HEK293 (cell line): Measurements from ENCODE around the gene PHYKPL.
"Not testable (repeated sequence)": the region's sequence is repeated elsewhere in the genome, so short reads cannot be mapped to it uniquely, and the experiment has no call there.

ENCODE experiments used
- CTCF ChIA-PET: fragments of 350-600 bp; formaldehyde crosslinking; extraction: SDS; loops from one replicate; lab custom pipeline; 2021; ENCODE audit warnings: antibody characterized with exemption; lab: Yijun Ruan, JAX
- POLR2A ChIA-PET: fragments of 300-600 bp; formaldehyde crosslinking; extraction: SDS; loops from one replicate; lab custom pipeline; 2020; ENCODE audit warnings: antibody characterized with exemption, inconsistent platforms; lab: Yijun Ruan, JAX
- H3K27ac ChIP-seq: fragments of 200-500 bp; sonication (Bioruptor generic); 2 replicates; pipeline ENCODE4 v1.5.1; 2014; ENCODE audit warnings: low read depth, low read length, control low read depth, inconsistent platforms; ENCODE audit errors: extremely low read depth
- H3K36me3 ChIP-seq, 2 experiments: fragments of 200-500 bp in 1 of 2; sonication (Bioruptor generic) in 1 of 2; 1 replicate in 1 of 2; 2 replicates in 1 of 2; pipeline ENCODE4 v1.5.1; 2014 to 2017; ENCODE audit warnings: inconsistent platforms in 2 of 2, low read length in 2 of 2; ENCODE audit not compliant: control insufficient read depth in 2 of 2, insufficient read depth in 1 of 2
- H3K4me1 ChIP-seq: fragments of 200-500 bp; sonication (Bioruptor generic); 2 replicates; pipeline ENCODE4 v1.5.1; 2014; ENCODE audit warnings: mild to moderate bottlenecking, low read length, inconsistent platforms; ENCODE audit not compliant: control insufficient read depth, insufficient read depth
- H3K4me3 ChIP-seq: 2 replicates; pipeline ENCODE4 v1.5.1; 2011; ENCODE audit warnings: low read depth, mild to moderate bottlenecking, control low read depth, low read length, moderate library complexity
- H3K9me3 ChIP-seq: fragments of 200-500 bp; sonication (Bioruptor generic); 2 replicates; pipeline ENCODE4 v1.5.1; 2014; ENCODE audit warnings: low read depth, low read length, inconsistent platforms; ENCODE audit not compliant: control insufficient read depth, insufficient read depth
- BCL11A ChIP-seq: fragments of 450-650 bp; formaldehyde crosslinking; IDR thresholded peaks from 2 replicates; pipeline ENCODE4 v1.5.1; 2016; ENCODE audit warnings: low read depth, missing biosample characterization, missing genetic modification characterization
- BCL11B ChIP-seq: fragments of 450-650 bp; formaldehyde crosslinking; IDR thresholded peaks from 2 replicates; pipeline ENCODE4 v1.5.1; 2016; ENCODE audit warnings: low read depth, missing biosample characterization, missing genetic modification characterization
- GFI1B ChIP-seq: fragments of 450-650 bp; formaldehyde crosslinking; IDR thresholded peaks from 2 replicates; pipeline ENCODE4 v1.5.1; 2016; ENCODE audit warnings: missing biosample characterization, missing genetic modification characterization
- KLF16 ChIP-seq: fragments of 450-650 bp; formaldehyde crosslinking; IDR thresholded peaks from 2 replicates; pipeline ENCODE4 v1.5.1; 2017; ENCODE audit warnings: missing biosample characterization, missing genetic modification characterization
- KLF9 ChIP-seq: fragments of 450-650 bp; formaldehyde crosslinking; IDR thresholded peaks from 2 replicates; pipeline ENCODE4 v1.5.1; 2016; ENCODE audit warnings: missing biosample characterization, missing genetic modification characterization, low read depth
- MYNN ChIP-seq: fragments of 450-650 bp; formaldehyde crosslinking; IDR thresholded peaks from 2 replicates; pipeline ENCODE4 v1.5.1; 2016; ENCODE audit warnings: missing biosample characterization, missing genetic modification characterization, borderline replicate concordance
- OSR2 ChIP-seq: fragments of 450-650 bp; formaldehyde crosslinking; IDR thresholded peaks from 2 replicates; pipeline ENCODE4 v1.5.1; 2016; ENCODE audit warnings: missing biosample characterization, missing genetic modification characterization
- OVOL3 ChIP-seq: fragments of 450-650 bp; formaldehyde crosslinking; IDR thresholded peaks from 2 replicates; pipeline ENCODE4 v1.5.1; 2016; ENCODE audit warnings: missing biosample characterization, missing genetic modification characterization
- SP3 ChIP-seq: fragments of 450-650 bp; formaldehyde crosslinking; IDR thresholded peaks from 2 replicates; pipeline ENCODE4 v1.5.1; 2016; ENCODE audit warnings: missing biosample characterization, missing genetic modification characterization
- ZFP37 ChIP-seq: fragments of 450-650 bp; formaldehyde crosslinking; IDR thresholded peaks from 2 replicates; pipeline ENCODE4 v1.5.1; 2016; ENCODE audit warnings: missing biosample characterization, missing genetic modification characterization
- ZNF10 ChIP-seq: fragments of 450-650 bp; formaldehyde crosslinking; IDR thresholded peaks from 2 replicates; pipeline ENCODE4 v1.5.1; 2017; ENCODE audit warnings: missing biosample characterization, missing genetic modification characterization
- ZNF112 ChIP-seq: fragments of 450-650 bp; formaldehyde crosslinking; IDR thresholded peaks from 2 replicates; pipeline ENCODE4 v1.5.0; 2017; ENCODE audit warnings: missing biosample characterization, missing genetic modification characterization
- ZNF133 ChIP-seq: fragments of 450-650 bp; formaldehyde crosslinking; IDR thresholded peaks from 2 replicates; pipeline ENCODE4 v1.5.1; 2016; ENCODE audit warnings: missing biosample characterization, missing genetic modification characterization
- ZNF146 ChIP-seq: fragments of 450-650 bp; formaldehyde crosslinking; IDR thresholded peaks from 2 replicates; pipeline ENCODE4 v1.5.1; 2016; ENCODE audit warnings: missing biosample characterization, missing genetic modification characterization
- ZNF16 ChIP-seq: fragments of 450-650 bp; formaldehyde crosslinking; IDR thresholded peaks from 2 replicates; pipeline ENCODE4 v1.5.1; 2016; ENCODE audit warnings: low read depth, missing biosample characterization, missing genetic modification characterization
- ZNF169 ChIP-seq: fragments of 450-650 bp; formaldehyde crosslinking; IDR thresholded peaks from 2 replicates; pipeline ENCODE4 v1.5.1; 2016; ENCODE audit warnings: missing biosample characterization, missing genetic modification characterization
- ZNF175 ChIP-seq: fragments of 450-650 bp; formaldehyde crosslinking; IDR thresholded peaks from 2 replicates; pipeline ENCODE4 v1.5.1; 2016; ENCODE audit warnings: missing biosample characterization, missing genetic modification characterization
- ZNF292 ChIP-seq: fragments of 450-650 bp; formaldehyde crosslinking; IDR thresholded peaks from 2 replicates; pipeline ENCODE4 v1.5.1; 2016; ENCODE audit warnings: low read depth, missing biosample characterization, missing genetic modification characterization, borderline replicate concordance
- ZNF335 ChIP-seq: fragments of 450-650 bp; formaldehyde crosslinking; conservative IDR thresholded peaks from 2 replicates; pipeline ENCODE4 v1.5.1; 2016; ENCODE audit warnings: missing biosample characterization, missing genetic modification characterization
- ZNF391 ChIP-seq: fragments of 450-650 bp; formaldehyde crosslinking; IDR thresholded peaks from 2 replicates; pipeline ENCODE4 v1.5.1; 2016; ENCODE audit warnings: low read depth, missing biosample characterization, missing genetic modification characterization, borderline replicate concordance
- ZNF423 ChIP-seq: fragments of 450-650 bp; formaldehyde crosslinking; IDR thresholded peaks from 2 replicates; pipeline ENCODE4 v1.5.1; 2016; ENCODE audit warnings: missing biosample characterization, missing genetic modification characterization
- ZNF629 ChIP-seq: fragments of 450-650 bp; formaldehyde crosslinking; IDR thresholded peaks from 2 replicates; pipeline ENCODE4 v1.5.1; 2017; ENCODE audit warnings: missing biosample characterization, missing genetic modification characterization
- ZNF76 ChIP-seq: fragments of 450-650 bp; formaldehyde crosslinking; IDR thresholded peaks from 2 replicates; pipeline ENCODE4; 2016; ENCODE audit warnings: low read depth, missing biosample characterization, missing genetic modification characterization, borderline replicate concordance
- ZNF785 ChIP-seq: fragments of 450-650 bp; formaldehyde crosslinking; IDR thresholded peaks from 2 replicates; pipeline ENCODE4 v1.5.1; 2016; ENCODE audit warnings: missing biosample characterization, missing genetic modification characterization
- ZNF791 ChIP-seq: fragments of 450-650 bp; formaldehyde crosslinking; IDR thresholded peaks from 2 replicates; pipeline ENCODE4 v1.5.1; 2016; ENCODE audit warnings: missing biosample characterization, missing genetic modification characterization
- ZNF830 ChIP-seq: fragments of 450-650 bp; IDR thresholded peaks from 2 replicates; pipeline ENCODE4 v1.5.0; 2018; ENCODE audit warnings: missing biosample characterization, missing genetic modification characterization, low read depth, mild to moderate bottlenecking, moderate library complexity
- ZNF837 ChIP-seq: fragments of 450-650 bp; formaldehyde crosslinking; IDR thresholded peaks from 2 replicates; pipeline ENCODE4 v1.5.1; 2016; ENCODE audit warnings: missing biosample characterization, missing genetic modification characterization
- ZSCAN30 ChIP-seq: fragments of 450-650 bp; IDR thresholded peaks from 2 replicates; pipeline ENCODE4 v1.5.1; 2018; ENCODE audit warnings: missing biosample characterization, mild to moderate bottlenecking, missing genetic modification characterization, moderate library complexity
- TF ChIP-seq, protein P1 (sequence below): fragments of 450-650 bp; formaldehyde crosslinking; IDR thresholded peaks from 2 replicates; pipeline ENCODE4 v1.5.1; 2017; ENCODE audit warnings: missing biosample characterization, missing genetic modification characterization
- TF ChIP-seq, protein P2 (sequence below): fragments of 450-650 bp; formaldehyde crosslinking; IDR thresholded peaks from 2 replicates; pipeline ENCODE4 v1.5.1; 2016; ENCODE audit warnings: missing biosample characterization, missing genetic modification characterization
- TF ChIP-seq, protein P3 (sequence below): fragments of 450-650 bp; formaldehyde crosslinking; IDR thresholded peaks from 2 replicates; pipeline ENCODE4 v1.5.1; 2016; ENCODE audit warnings: missing biosample characterization, missing genetic modification characterization

The PHYKPL gene

DNA sequence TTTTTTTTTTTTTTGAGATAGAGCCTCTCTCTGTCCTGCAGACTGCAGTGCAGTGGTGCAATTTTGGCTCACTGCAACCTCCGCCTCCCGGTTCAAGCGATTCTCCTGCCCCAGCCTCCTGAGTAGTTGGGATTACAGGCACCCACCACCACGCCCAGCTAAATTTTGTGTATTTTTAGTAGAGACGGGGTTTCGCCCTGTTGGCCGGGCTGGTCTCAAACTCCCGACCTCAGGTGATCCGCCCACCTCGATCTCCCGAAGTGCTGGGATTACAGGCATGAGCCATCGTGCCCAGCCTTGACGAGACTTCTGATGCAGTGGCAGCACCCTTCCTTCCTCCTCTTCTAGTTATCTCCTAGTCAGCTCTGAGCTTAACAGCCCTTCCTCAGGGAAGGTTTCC lies 3.5 kb downstream of the PHYKPL start:
- not testable (repeated sequence) for H3K4me3 ChIP-seq, H3K9me3 ChIP-seq, H3K27ac ChIP-seq, H3K4me1 ChIP-seq
- ChIA-PET POLR2A (interaction anchor here (1.0 to 5.1 kb wide), 3 partner anchors 15 to 25 kb away, joined by 3 to 28 read pairs (median 20); partner anchors contain the start of gene HNRNPAB), CTCF (interaction anchor here (0.9 to 1.1 kb wide), 3 partner anchors 10 to 235 kb away, joined by 3 to 5 read pairs (median 4); no protein-coding TSS in a partner anchor)
- peaks cover 15 to 70% of the 10 kb centered on the region in 2 experiments; a peak in 2 of 3 replicates for H3K36me3 ChIP-seq

DNA sequence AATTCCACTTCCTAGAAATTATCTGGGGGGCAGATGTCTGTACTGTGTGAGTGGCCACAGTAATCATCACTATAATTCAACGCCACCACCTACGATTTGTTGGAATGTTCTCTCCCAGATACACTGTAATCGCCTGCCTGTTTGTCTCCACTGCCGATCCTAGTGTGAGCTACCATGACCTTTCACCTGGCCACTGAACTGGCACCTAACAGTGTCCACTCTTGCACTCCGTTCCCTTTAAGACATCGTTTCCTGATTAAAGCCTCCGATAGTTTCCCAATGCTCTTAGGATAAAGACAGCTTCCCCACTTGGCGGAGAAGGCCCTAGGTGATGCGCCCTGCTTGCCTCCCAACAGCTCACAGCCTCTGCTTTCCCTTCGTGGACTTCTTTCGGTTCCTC lies 4.0 kb downstream of the PHYKPL start:
- CTCF ChIA-PET, result interaction anchor here (1.0 to 1.1 kb wide), 2 partner anchors 13 to 17 kb away, joined by 4 to 5 read pairs; no protein-coding TSS in a partner anchor
- Histone ChIP-seq H3K4me3 (no peak overlapping the region), H3K4me1 (no peaks in the 10 kb centered on the region), H3K27ac (no peak overlapping the region), H3K36me3 (peaks cover 15 to 75% of the 10 kb centered on the region in 2 experiments; a peak in 2 of 3 replicates), H3K9me3 (no peaks in the 10 kb centered on the region)
- no peak for TF ChIP-seq ZNF133 (tag by site-specific recombination)
- TF ChIP-seq MYNN, result no peak
- no peak for TF ChIP-seq ZNF16
- no peak for TF ChIP-seq ZNF629 (tag by site-specific recombination)
- TF ChIP-seq ZNF837, result no peak
- TF ChIP-seq ZNF169 (tag by site-specific recombination), result no peak
- TF ChIP-seq, protein P1, sequence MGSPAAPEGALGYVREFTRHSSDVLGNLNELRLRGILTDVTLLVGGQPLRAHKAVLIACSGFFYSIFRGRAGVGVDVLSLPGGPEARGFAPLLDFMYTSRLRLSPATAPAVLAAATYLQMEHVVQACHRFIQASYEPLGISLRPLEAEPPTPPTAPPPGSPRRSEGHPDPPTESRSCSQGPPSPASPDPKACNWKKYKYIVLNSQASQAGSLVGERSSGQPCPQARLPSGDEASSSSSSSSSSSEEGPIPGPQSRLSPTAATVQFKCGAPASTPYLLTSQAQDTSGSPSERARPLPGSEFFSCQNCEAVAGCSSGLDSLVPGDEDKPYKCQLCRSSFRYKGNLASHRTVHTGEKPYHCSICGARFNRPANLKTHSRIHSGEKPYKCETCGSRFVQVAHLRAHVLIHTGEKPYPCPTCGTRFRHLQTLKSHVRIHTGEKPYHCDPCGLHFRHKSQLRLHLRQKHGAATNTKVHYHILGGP, result no peak
- TF ChIP-seq KLF9 (tag by site-specific recombination), result no peak
- TF ChIP-seq ZFP37 (tag by site-specific recombination), result no peak
- TF ChIP-seq, protein P2, sequence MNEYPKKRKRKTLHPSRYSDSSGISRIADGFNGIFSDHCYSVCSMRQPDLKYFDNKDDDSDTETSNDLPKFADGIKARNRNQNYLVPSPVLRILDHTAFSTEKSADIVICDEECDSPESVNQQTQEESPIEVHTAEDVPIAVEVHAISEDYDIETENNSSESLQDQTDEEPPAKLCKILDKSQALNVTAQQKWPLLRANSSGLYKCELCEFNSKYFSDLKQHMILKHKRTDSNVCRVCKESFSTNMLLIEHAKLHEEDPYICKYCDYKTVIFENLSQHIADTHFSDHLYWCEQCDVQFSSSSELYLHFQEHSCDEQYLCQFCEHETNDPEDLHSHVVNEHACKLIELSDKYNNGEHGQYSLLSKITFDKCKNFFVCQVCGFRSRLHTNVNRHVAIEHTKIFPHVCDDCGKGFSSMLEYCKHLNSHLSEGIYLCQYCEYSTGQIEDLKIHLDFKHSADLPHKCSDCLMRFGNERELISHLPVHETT, result no peak
- no peak for TF ChIP-seq GFI1B (tag by site-specific recombination)
- no peak for TF ChIP-seq ZNF335 (tag by site-specific recombination)
- no peak for TF ChIP-seq ZNF112
- no peak for TF ChIP-seq ZNF10 (tag by site-specific recombination)
- no peak for TF ChIP-seq ZNF292
- no peak for TF ChIP-seq ZNF76 (tag by site-specific recombination)
- no peak for TF ChIP-seq BCL11B
- no peak for TF ChIP-seq ZNF146
- TF ChIP-seq, protein P3, sequence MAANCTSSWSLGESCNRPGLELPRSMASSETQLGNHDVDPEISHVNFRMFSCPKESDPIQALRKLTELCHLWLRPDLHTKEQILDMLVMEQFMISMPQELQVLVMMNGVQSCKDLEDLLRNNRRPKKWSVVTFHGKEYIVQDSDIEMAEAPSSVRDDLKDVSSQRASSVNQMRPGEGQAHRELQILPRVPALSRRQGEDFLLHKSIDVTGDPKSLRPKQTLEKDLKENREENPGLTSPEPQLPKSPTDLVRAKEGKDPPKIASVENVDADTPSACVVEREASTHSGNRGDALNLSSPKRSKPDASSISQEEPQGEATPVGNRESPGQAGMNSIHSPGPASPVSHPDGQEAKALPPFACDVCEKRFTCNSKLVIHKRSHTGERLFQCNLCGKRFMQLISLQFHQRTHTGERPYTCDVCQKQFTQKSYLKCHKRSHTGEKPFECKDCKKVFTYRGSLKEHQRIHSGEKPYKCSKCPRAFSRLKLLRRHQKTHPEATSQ (tag by site-specific recombination), result no peak
- TF ChIP-seq, all 188 proteins: peak for 0
- POLR2A ChIA-PET, result interaction anchor here (5.1 kb wide), 1 partner anchor 24 kb away, joined by 20 read pairs; the partner anchor contains the start of gene HNRNPAB

DNA sequence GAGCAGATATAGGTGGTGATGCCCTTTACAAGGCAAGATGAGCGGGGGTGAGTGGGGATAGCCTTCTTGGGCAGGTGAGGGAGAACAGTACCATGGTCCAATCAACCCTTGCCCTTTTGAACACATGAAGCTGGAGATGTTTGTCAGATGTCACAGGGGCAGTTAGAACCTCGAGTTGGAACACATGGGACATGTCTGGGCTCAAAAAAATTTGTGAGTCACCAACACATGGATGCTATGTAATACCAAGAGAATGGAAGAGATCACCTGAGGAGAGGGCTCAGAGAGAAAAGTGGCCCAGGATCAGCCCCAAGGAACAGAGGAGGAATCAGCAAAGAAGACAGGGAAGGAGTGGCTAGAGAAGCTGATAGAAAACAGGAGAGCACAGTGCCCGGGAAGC lies 4.7 kb downstream of the PHYKPL start:
- peaks cover 15 to 81% of the 10 kb centered on the region in 2 experiments; a peak in 2 of 3 replicates for H3K36me3 ChIP-seq
- H3K9me3 ChIP-seq, result no peaks in the 10 kb centered on the region
- ChIA-PET CTCF (interaction anchor here (1.0 to 1.1 kb wide), 2 partner anchors 12 to 17 kb away, joined by 4 to 5 read pairs; no protein-coding TSS in a partner anchor), POLR2A (interaction anchor here (5.1 kb wide), 1 partner anchor 24 kb away, joined by 20 read pairs; the partner anchor contains the start of gene HNRNPAB)
- no peak for TF ChIP-seq ZNF791
- no peak for TF ChIP-seq KLF16 (tag by site-specific recombination)
- TF ChIP-seq ZNF785 (tag by site-specific recombination), result no peak
- no peak for TF ChIP-seq SP3 (tag by site-specific recombination)
- no peak for TF ChIP-seq BCL11A (tag by site-specific recombination)
- no peak for TF ChIP-seq ZNF830 (tag by site-specific recombination)
- TF ChIP-seq OVOL3 (tag by site-specific recombination), result no peak
- TF ChIP-seq OSR2 (tag by site-specific recombination), result no peak
- no peak for TF ChIP-seq ZNF423
- no peak for TF ChIP-seq ZNF391 (tag by site-specific recombination)
- no peak for TF ChIP-seq ZNF175 (tag by site-specific recombination)
- TF ChIP-seq ZSCAN30 (tag by site-specific recombination), result no peak
- no peak overlapping the region for H3K27ac ChIP-seq
- no peaks in the 10 kb centered on the region for H3K4me1 ChIP-seq
- no peak overlapping the region for H3K4me3 ChIP-seq
